Activated T-cell treated with anti-CD3 and anti-CD28 coated beads, Interleukin-2, amount 50 U/mL, for 72 hours (primary cell): ENCODE measurements around the gene AKAP6. TPM values are rescaled to one million over a fixed set of nuclear protein-coding genes. Genes with fewer than 3 reads are reported as not detected.
"Not testable (repeated sequence)": the region's sequence is repeated elsewhere in the genome, so short reads cannot be mapped to it uniquely, and the experiment has no call there.

Experiments
- ATAC-seq, 2 donors: fragments of 150-1000 bp; cut with Tn5 transposase; replicated peaks in 1 of 2; 2 replicates each; pipeline ENCODE4 v1.10.0; 2021; ENCODE audit warnings: moderate library complexity in 2 of 2, mild to moderate bottlenecking in 1 of 2
- DNase-seq, 2 donors: peaks; one replicate each; pipeline ENCODE4 v3.0.0; 2021 to 2022; ENCODE audit warnings: mixed read lengths in 1 of 2
- H3K27ac Mint-ChIP-seq: one replicate; pipeline ENCODE4 v1.8.0; 2022; ENCODE audit warnings: mild to moderate bottlenecking, moderate library complexity, mixed read lengths
- H3K27me3 Mint-ChIP-seq: one replicate; pipeline ENCODE4 v1.8.0; 2022; ENCODE audit warnings: low read depth, mixed read lengths
- H3K36me3 Mint-ChIP-seq, 2 donors: one replicate each; pipeline ENCODE4 v1.8.0; 2022; ENCODE audit warnings: mixed read lengths in 2 of 2, mild to moderate bottlenecking in 1 of 2; ENCODE audit not compliant: insufficient read depth in 2 of 2
- H3K4me1 Mint-ChIP-seq: one replicate; pipeline ENCODE4 v1.8.0; 2022; ENCODE audit warnings: low read depth, mixed read lengths
- H3K4me3 Mint-ChIP-seq, 2 donors: one replicate each; pipeline ENCODE4 v1.8.0; 2022; ENCODE audit warnings: mild to moderate bottlenecking in 2 of 2, mixed read lengths in 2 of 2, moderate library complexity in 2 of 2
- H3K9me3 Mint-ChIP-seq, 2 donors: one replicate each; pipeline ENCODE4 v1.8.0; 2022; ENCODE audit warnings: mixed read lengths in 2 of 2
- total RNA-seq, 2 donors: library from RNA; stranded (reverse); gene quantifications; one replicate each; pipeline ENCODE4 v1.2.3, GENCODE V29; 2022

Gene AKAP6
- total RNA-seq, 2 donors from 2014 or later: 3.6 to 3.9 TPM

GRCh38 chr14:32793033-32793432 is 463.9 kb downstream of the AKAP6 start:
- not testable (repeated sequence) for H3K27me3 Mint-ChIP-seq, H3K27ac Mint-ChIP-seq, ATAC-seq

GRCh38 chr14:32800320-32800719 is 471.2 kb downstream of the AKAP6 start:
- no peak for ATAC-seq
- no peak overlapping the region for H3K27ac Mint-ChIP-seq
- H3K9me3 Mint-ChIP-seq: peaks cover 14 to 25% of the 10 kb centered on the region in 2 donors
- H3K4me3 Mint-ChIP-seq: no peak overlapping the region
- DNase-seq: no peak
- peaks cover 5 to 11% of the 10 kb centered on the region in 2 donors for H3K36me3 Mint-ChIP-seq
- no peaks in the 10 kb centered on the region for H3K4me1 Mint-ChIP-seq
- no peaks in the 10 kb centered on the region for H3K27me3 Mint-ChIP-seq

More at GRCh38 chr14:32793033-32793432, 463.9 kb downstream of the AKAP6 start:
- H3K36me3 Mint-ChIP-seq, H3K4me1 Mint-ChIP-seq, DNase-seq, H3K4me3 Mint-ChIP-seq: not testable (repeated sequence)
- peaks cover 20 to 33% of the 10 kb centered on the region in 2 donors for H3K9me3 Mint-ChIP-seq

GRCh38 chr14:32802295-32802694 is 473.2 kb downstream of the AKAP6 start:
- no peak overlapping the region for H3K27ac Mint-ChIP-seq
- no peaks in the 10 kb centered on the region for H3K4me1 Mint-ChIP-seq
- no peaks in the 10 kb centered on the region for H3K27me3 Mint-ChIP-seq
- ATAC-seq (no peak), DNase-seq (no peak)
- H3K36me3 Mint-ChIP-seq: peaks cover 5 to 11% of the 10 kb centered on the region in 2 donors
- peaks cover 14 to 22% of the 10 kb centered on the region in 2 donors for H3K9me3 Mint-ChIP-seq
- no peak overlapping the region for H3K4me3 Mint-ChIP-seq

- no peak for ATAC-seq
- Mint-ChIP-seq H3K4me1 (no peaks in the 10 kb centered on the region), H3K27ac (no peak overlapping the region), H3K9me3 (peaks cover 10 to 14% of the 10 kb centered on the region in 2 donors), H3K27me3 (no peaks in the 10 kb centered on the region), H3K4me3 (no peak overlapping the region), H3K36me3 (peaks cover 5 to 11% of the 10 kb centered on the region in 2 donors)
- no peak for DNase-seq
Observed at GRCh38 chr14:32805979-32806378, 476.9 kb downstream of the AKAP6 start.

- peaks cover 7 to 8% of the 10 kb centered on the region in 2 donors for H3K9me3 Mint-ChIP-seq
- DNase-seq (no peak), ATAC-seq (no peak)
- peaks cover 2 to 8% of the 10 kb centered on the region in 2 donors for H3K36me3 Mint-ChIP-seq
- H3K27me3 Mint-ChIP-seq: no peaks in the 10 kb centered on the region
- no peak overlapping the region for H3K27ac Mint-ChIP-seq
- H3K4me1 Mint-ChIP-seq: no peaks in the 10 kb centered on the region
- no peak overlapping the region for H3K4me3 Mint-ChIP-seq
Observed at GRCh38 chr14:32808644-32809043, 479.5 kb downstream of the AKAP6 start.

GRCh38 chr14:32809255-32809654 is 480.2 kb downstream of the AKAP6 start:
- DNase-seq (no peak), ATAC-seq (no peak)
- Mint-ChIP-seq H3K27me3 (no peaks in the 10 kb centered on the region), H3K27ac (no peak overlapping the region), H3K4me1 (no peaks in the 10 kb centered on the region), H3K4me3 (no peak overlapping the region), H3K9me3 (peaks cover under 1 to 2% of the 10 kb centered on the region in 2 donors), H3K36me3 (peaks cover 0 to 2% of the 10 kb centered on the region in 2 donors)

- H3K27ac Mint-ChIP-seq: no peak overlapping the region
Observed at GRCh38 chr14:32813401-32813800, 484.3 kb downstream of the AKAP6 start.

GRCh38 chr14:32814721-32815120 is 485.6 kb downstream of the AKAP6 start:
- peaks cover 0 to 2% of the 10 kb centered on the region in 2 donors for H3K9me3 Mint-ChIP-seq
- H3K36me3 Mint-ChIP-seq: peaks cover 0 to 2% of the 10 kb centered on the region in 2 donors
- no peaks in the 10 kb centered on the region for H3K27me3 Mint-ChIP-seq
- no peaks in the 10 kb centered on the region for H3K4me1 Mint-ChIP-seq
- no peak overlapping the region for H3K27ac Mint-ChIP-seq
- DNase-seq (no peak), ATAC-seq (no peak)
- no peak overlapping the region for H3K4me3 Mint-ChIP-seq

More at GRCh38 chr14:32813401-32813800, 484.3 kb downstream of the AKAP6 start:
- no peak overlapping the region for H3K4me3 Mint-ChIP-seq
- no peaks in the 10 kb centered on the region for H3K4me1 Mint-ChIP-seq
- no peaks in the 10 kb centered on the region for H3K27me3 Mint-ChIP-seq
- DNase-seq: no peak
- H3K36me3 Mint-ChIP-seq: no peaks in the 10 kb centered on the region
- ATAC-seq: no peak
- no peaks in the 10 kb centered on the region for H3K9me3 Mint-ChIP-seq

GRCh38 chr14:32816588-32816987 is 487.5 kb downstream of the AKAP6 start:
- Mint-ChIP-seq H3K4me3 (no peak overlapping the region), H3K36me3 (peaks cover 0 to 2% of the 10 kb centered on the region in 2 donors), H3K27ac (no peak overlapping the region), H3K27me3 (no peaks in the 10 kb centered on the region), H3K4me1 (no peaks in the 10 kb centered on the region), H3K9me3 (peaks cover 0 to 2% of the 10 kb centered on the region in 2 donors)
- ATAC-seq (no peak), DNase-seq (no peak)

GRCh38 chr14:32817780-32818179 is 488.7 kb downstream of the AKAP6 start:
- H3K27me3 Mint-ChIP-seq: no peaks in the 10 kb centered on the region
- no peaks in the 10 kb centered on the region for H3K4me1 Mint-ChIP-seq
- no peak overlapping the region for H3K27ac Mint-ChIP-seq
- DNase-seq (no peak), ATAC-seq (no peak)
- H3K4me3 Mint-ChIP-seq: no peak overlapping the region
- H3K9me3 Mint-ChIP-seq: peaks cover 0 to 2% of the 10 kb centered on the region in 2 donors
- peaks cover 0 to 2% of the 10 kb centered on the region in 2 donors for H3K36me3 Mint-ChIP-seq

GRCh38 chr14:32818581-32818980 is 489.5 kb downstream of the AKAP6 start:
- DNase-seq: no peak
- Mint-ChIP-seq H3K9me3 (peaks cover 0 to 2% of the 10 kb centered on the region in 2 donors), H3K27me3 (no peaks in the 10 kb centered on the region), H3K36me3 (peaks cover 0 to 2% of the 10 kb centered on the region in 2 donors), H3K27ac (no peak overlapping the region), H3K4me3 (no peak overlapping the region), H3K4me1 (no peaks in the 10 kb centered on the region)
- no peak for ATAC-seq

GRCh38 chr14:32820181-32820580 is 491.1 kb downstream of the AKAP6 start:
- H3K9me3 Mint-ChIP-seq: peaks cover 0 to 2% of the 10 kb centered on the region in 2 donors
- no peak for DNase-seq
- no peak overlapping the region for H3K4me3 Mint-ChIP-seq
- H3K4me1 Mint-ChIP-seq: no peaks in the 10 kb centered on the region
- ATAC-seq: no peak
- H3K27me3 Mint-ChIP-seq: no peaks in the 10 kb centered on the region
- H3K27ac Mint-ChIP-seq: no peak overlapping the region
- peaks cover 0 to 2% of the 10 kb centered on the region in 2 donors for H3K36me3 Mint-ChIP-seq

GRCh38 chr14:32820682-32821081 is 491.6 kb downstream of the AKAP6 start:
- DNase-seq (no peak), ATAC-seq (no peak)
- no peak overlapping the region for H3K4me3 Mint-ChIP-seq
- no peak overlapping the region for H3K27ac Mint-ChIP-seq
- H3K4me1 Mint-ChIP-seq: no peaks in the 10 kb centered on the region
- H3K27me3 Mint-ChIP-seq: no peaks in the 10 kb centered on the region
- peaks cover 0 to 2% of the 10 kb centered on the region in 2 donors for H3K9me3 Mint-ChIP-seq
- peaks cover 0 to 2% of the 10 kb centered on the region in 2 donors for H3K36me3 Mint-ChIP-seq

GRCh38 chr14:32821964-32822653 is 493.0 kb downstream of the AKAP6 start:
- Mint-ChIP-seq H3K4me3 (no peak overlapping the region), H3K27ac (no peak overlapping the region), H3K9me3 (peaks cover 0 to 2% of the 10 kb centered on the region in 2 donors), H3K36me3 (peaks cover 0 to 2% of the 10 kb centered on the region in 2 donors), H3K4me1 (no peaks in the 10 kb centered on the region), H3K27me3 (no peaks in the 10 kb centered on the region)
- ATAC-seq: no peak
- no peak for DNase-seq
